Measurements from ENCODE around the gene BICC1. TPM values are rescaled to one million over a fixed set of nuclear protein-coding genes. Genes with fewer than 3 reads are reported as not detected.

The BICC1 gene
- total RNA-seq, 2 donors from 2014 or later = 35.3 to 42.0 TPM

DNA sequence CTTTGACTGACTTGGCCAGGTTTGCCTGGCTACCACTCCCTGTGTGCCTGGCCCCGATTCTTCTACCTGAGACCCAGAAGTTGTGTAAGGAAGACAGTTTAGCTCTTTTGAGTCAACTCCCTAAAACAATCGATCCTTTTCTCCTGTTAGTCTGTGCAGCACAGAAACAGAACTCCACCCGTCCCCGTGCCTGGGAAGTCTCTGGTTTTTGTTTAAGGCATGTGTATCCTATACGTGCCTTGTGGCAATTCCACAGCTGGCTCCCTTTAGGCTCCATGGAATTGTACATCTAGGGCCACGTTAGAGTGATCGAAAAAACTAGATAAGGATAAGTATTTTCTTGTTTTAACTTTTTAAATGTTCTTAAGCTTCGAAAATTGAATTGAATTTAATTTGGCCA is 131.6 kb downstream of the BICC1 start:
- intact Hi-C loops (cut with DNase I) = no loop called here
- no peak overlapping the region for H3K4me3 ChIP-seq
- 62 to 64% methylated on average over 8 of the region's 8 CpGs for WGBS, 2 donors
- TF ChIP-seq, protein P1, sequence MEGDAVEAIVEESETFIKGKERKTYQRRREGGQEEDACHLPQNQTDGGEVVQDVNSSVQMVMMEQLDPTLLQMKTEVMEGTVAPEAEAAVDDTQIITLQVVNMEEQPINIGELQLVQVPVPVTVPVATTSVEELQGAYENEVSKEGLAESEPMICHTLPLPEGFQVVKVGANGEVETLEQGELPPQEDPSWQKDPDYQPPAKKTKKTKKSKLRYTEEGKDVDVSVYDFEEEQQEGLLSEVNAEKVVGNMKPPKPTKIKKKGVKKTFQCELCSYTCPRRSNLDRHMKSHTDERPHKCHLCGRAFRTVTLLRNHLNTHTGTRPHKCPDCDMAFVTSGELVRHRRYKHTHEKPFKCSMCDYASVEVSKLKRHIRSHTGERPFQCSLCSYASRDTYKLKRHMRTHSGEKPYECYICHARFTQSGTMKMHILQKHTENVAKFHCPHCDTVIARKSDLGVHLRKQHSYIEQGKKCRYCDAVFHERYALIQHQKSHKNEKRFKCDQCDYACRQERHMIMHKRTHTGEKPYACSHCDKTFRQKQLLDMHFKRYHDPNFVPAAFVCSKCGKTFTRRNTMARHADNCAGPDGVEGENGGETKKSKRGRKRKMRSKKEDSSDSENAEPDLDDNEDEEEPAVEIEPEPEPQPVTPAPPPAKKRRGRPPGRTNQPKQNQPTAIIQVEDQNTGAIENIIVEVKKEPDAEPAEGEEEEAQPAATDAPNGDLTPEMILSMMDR (IDR thresholded peaks at IDR 0.05) = no peak
- no peak for TF ChIP-seq POLR2A (IDR thresholded peaks at IDR 0.05)
- H3K27me3 ChIP-seq = no peaks in the 10 kb centered on the region
- no peak overlapping the region for H3K27ac ChIP-seq
- DNase-seq = no peak
- H3K4me1 ChIP-seq = peaks cover 31% of the 10 kb centered on the region
- H3K36me3 ChIP-seq (replicated peaks in 1 of 2; ENCODE audit: insufficient read depth in 1 of 2, low read depth in 2 of 2) = no peaks in the 10 kb centered on the region
- H3K9me3 ChIP-seq = no peaks in the 10 kb centered on the region
- no peak for ATAC-seq

DNA sequence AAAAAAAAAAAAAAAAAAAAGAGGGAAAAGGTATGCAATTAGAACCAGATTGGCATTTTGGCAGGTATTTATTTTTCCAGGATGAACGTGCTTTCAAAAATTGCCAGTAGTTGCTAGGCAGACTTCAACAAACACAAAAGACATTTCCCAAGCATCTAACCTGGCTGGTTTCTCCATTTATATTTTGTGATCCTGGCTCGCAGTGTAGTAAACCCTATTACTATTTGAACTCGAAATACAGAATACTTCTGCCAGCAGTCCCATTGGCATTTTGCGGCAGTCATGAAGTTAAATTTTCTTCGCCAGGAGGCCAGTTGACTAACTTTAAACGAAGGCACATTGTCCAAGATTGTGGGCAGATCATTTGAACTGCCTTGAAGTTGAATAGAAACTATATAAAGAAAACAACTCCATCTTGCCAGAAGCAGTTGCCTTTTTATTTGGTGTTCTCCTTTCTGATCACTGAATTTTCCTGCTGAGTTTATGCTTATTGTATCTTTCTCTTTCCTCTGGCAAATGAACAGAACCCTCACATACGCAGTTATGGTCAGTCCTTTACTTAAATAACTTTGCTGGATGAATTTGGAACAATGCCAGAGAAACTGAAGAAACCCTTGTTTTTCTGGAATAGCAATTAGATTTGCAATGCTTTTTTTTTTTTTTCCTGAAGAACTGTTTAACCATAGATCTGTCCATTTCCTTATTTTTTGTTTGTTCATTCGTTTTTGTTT is 132.9 kb downstream of the BICC1 start:
- DNase-seq = no peak
- Histone ChIP-seq H3K9me3 (no peaks in the 10 kb centered on the region), H3K4me3 (no peak overlapping the region), H3K36me3 (replicated peaks in 1 of 2; ENCODE audit: insufficient read depth in 1 of 2, low read depth in 2 of 2) (no peaks in the 10 kb centered on the region), H3K27ac (no peak overlapping the region), H3K4me1 (peaks cover 31% of the 10 kb centered on the region), H3K27me3 (no peaks in the 10 kb centered on the region)
- intact Hi-C loops (cut with DNase I) = no loop called here
- no peak for ATAC-seq
- no peak for TF ChIP-seq POLR2A (IDR thresholded peaks at IDR 0.05)
- TF ChIP-seq, protein P1 (IDR thresholded peaks at IDR 0.05) = no peak
- WGBS, 2 donors = 52% methylated on average over 8 of the region's 8 CpGs

DNA sequence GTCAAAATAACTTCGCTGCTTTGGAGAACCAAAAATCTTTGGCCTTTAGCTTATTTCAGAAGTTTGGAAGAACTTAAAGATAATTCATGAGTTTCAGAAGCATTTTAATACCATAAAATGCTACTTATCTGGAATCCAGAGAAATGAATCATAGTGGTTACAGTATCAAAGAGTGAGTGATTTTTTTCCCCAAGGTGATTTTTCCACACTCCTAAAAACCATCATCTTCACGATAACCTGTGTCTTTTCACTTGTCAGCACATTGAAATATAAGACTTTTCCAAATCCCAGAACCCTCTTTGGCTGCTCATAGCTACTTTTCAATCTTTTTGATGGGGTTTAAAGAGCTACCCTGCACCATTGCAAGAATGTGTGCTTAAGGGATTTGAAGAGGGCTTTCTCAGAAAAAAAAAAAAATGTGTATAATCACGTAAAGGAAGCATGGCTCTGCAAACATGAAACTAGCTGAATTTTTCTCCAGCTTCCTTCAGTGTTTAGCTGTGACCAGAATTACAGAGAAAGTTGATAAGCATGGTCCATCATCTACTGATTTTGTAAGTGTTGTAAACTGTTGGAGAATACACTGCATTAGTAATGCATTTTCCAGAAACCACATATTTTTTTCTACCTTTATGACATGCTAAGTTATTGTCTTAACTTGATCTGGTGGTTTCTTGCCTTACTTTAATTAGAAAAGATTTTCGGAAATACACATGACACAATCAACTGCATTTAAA is 134.9 kb downstream of the BICC1 start:
- no peaks in the 10 kb centered on the region for H3K36me3 ChIP-seq (replicated peaks in 1 of 2; ENCODE audit: insufficient read depth in 1 of 2, low read depth in 2 of 2)
- DNase-seq (no peak), ATAC-seq (no peak)
- H3K4me1 ChIP-seq = peaks cover 15% of the 10 kb centered on the region
- intact Hi-C loops (cut with DNase I) = no loop called here
- no peak overlapping the region for H3K4me3 ChIP-seq
- H3K27ac ChIP-seq = peak overlapping the region in 1 of 4 donors; percentile 25
- WGBS, 2 donors = 55 to 62% methylated on average over 4 of the region's 4 CpGs
- TF ChIP-seq, protein P1 (IDR thresholded peaks at IDR 0.05) = no peak
- no peak for TF ChIP-seq POLR2A (IDR thresholded peaks at IDR 0.05)
- no peaks in the 10 kb centered on the region for H3K27me3 ChIP-seq
- H3K9me3 ChIP-seq = no peaks in the 10 kb centered on the region

DNA sequence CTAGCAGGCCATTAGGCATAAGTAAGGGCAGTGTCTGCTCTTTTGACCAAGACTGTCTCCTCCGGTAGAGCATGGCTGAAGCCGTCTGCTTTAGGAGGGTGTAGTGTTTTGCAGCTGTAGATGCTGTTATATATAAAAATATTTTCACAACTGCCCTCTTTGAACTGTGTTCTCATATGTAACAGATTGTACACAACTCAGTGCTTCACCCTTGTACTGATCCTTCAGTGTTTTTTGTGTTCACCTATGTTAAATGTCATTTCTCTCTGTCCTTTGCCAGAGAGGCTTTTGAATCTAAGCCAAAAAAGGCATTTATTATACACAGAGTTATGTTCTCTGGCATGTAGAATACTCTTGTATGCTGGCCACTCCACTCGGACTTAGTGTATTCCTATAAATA is 135.5 kb downstream of the BICC1 start:
- peaks cover 15% of the 10 kb centered on the region for H3K4me1 ChIP-seq
- WGBS, 2 donors = 69 to 74% methylated on average over 3 of the region's 3 CpGs
- H3K27ac ChIP-seq = no peak overlapping the region
- ATAC-seq (no peak), DNase-seq (no peak)
- no peaks in the 10 kb centered on the region for H3K36me3 ChIP-seq (replicated peaks in 1 of 2; ENCODE audit: insufficient read depth in 1 of 2, low read depth in 2 of 2)
- H3K4me3 ChIP-seq = no peak overlapping the region
- no peaks in the 10 kb centered on the region for H3K9me3 ChIP-seq
- H3K27me3 ChIP-seq = no peaks in the 10 kb centered on the region
- intact Hi-C loops (cut with DNase I) = no loop called here
- TF ChIP-seq, protein P1 (IDR thresholded peaks at IDR 0.05) = no peak
- TF ChIP-seq POLR2A (IDR thresholded peaks at IDR 0.05) = no peak
